Karpas-422 (cell line): ENCODE measurements around the gene PTTG1IP. TPM values are rescaled to one million over a fixed set of nuclear protein-coding genes. Genes with fewer than 3 reads are reported as not detected.

Source experiments
- DNase-seq: peaks from one replicate; pipeline ENCODE4 v3.0.0-alpha.2; 2015
- H2AFZ ChIP-seq: fragments of 200-600 bp; sonication (generic); 2 replicates; pipeline ENCODE4 v1.6.1; 2014; ENCODE audit warnings: antibody characterized with exemption, low read length, mixed read lengths
- H3K27ac ChIP-seq: fragments of 200-600 bp; sonication (generic); 2 replicates; pipeline ENCODE4 v1.5.1; 2014; ENCODE audit warnings: mild to moderate bottlenecking, low read length, moderate library complexity
- H3K27me3 ChIP-seq: fragments of 200-600 bp; sonication (generic); 2 replicates; pipeline ENCODE4 v1.6.1; 2014; ENCODE audit warnings: low read length, mixed read lengths
- H3K36me3 ChIP-seq: fragments of 200-600 bp; sonication (generic); 2 replicates; pipeline ENCODE4 v1.6.1; 2014; ENCODE audit warnings: low read length, mixed read lengths; ENCODE audit not compliant: insufficient read depth
- H3K4me1 ChIP-seq: fragments of 200-600 bp; sonication (generic); 2 replicates; pipeline ENCODE4 v1.6.1; 2014; ENCODE audit warnings: mild to moderate bottlenecking, low read length, mixed read lengths
- H3K4me2 ChIP-seq: fragments of 200-600 bp; sonication (generic); 2 replicates; pipeline ENCODE4 v1.6.1; 2014; ENCODE audit warnings: low read length, low read depth, mild to moderate bottlenecking; ENCODE audit not compliant: poor library complexity, severe bottlenecking
- H3K4me3 ChIP-seq: fragments of 200-600 bp; sonication (generic); 2 replicates; pipeline ENCODE4 v1.5.1; 2014; ENCODE audit warnings: mild to moderate bottlenecking, antibody characterized with exemption, low read length, mixed read lengths
- H3K79me2 ChIP-seq: fragments of 200-600 bp; sonication (generic); 2 replicates; pipeline ENCODE4 v1.6.1; 2014; ENCODE audit warnings: mild to moderate bottlenecking, low read length, mixed read lengths
- H3K9ac ChIP-seq: fragments of 200-600 bp; sonication (generic); 2 replicates; pipeline ENCODE4 v1.6.0; 2014; ENCODE audit warnings: low read length
- H3K9me2 ChIP-seq: fragments of 200-600 bp; sonication (generic), shearing (Covaris generic); replicated peaks from 2 replicates; pipeline ENCODE4 v1.6.0; 2014; ENCODE audit warnings: mild to moderate bottlenecking, low read length, moderate library complexity; ENCODE audit not compliant: insufficient read depth
- H3K9me3 ChIP-seq: fragments of 300-700, 200-600 bp; sonication (generic); 2 replicates; pipeline ENCODE4 v1.6.1; 2014; ENCODE audit warnings: low read length, mixed read lengths
- H4K20me1 ChIP-seq: fragments of 200-600 bp; sonication (generic); 2 replicates; pipeline ENCODE4 v1.6.1; 2014; ENCODE audit warnings: mild to moderate bottlenecking, antibody characterized with exemption, low read length, low read depth; ENCODE audit not compliant: insufficient read depth
- total RNA-seq: library from RNA; depleted of rRNA; stranded (reverse); fragments of >200 nt; shearing (Covaris generic); gene quantifications from 2 replicates; pipeline ENCODE4 v1.2.3, GENCODE V29; 2014; ENCODE audit warnings: low replicate concordance

Gene PTTG1IP
- total RNA-seq, 1 experiment from 2014 or later, result 44.7 TPM

DNA sequence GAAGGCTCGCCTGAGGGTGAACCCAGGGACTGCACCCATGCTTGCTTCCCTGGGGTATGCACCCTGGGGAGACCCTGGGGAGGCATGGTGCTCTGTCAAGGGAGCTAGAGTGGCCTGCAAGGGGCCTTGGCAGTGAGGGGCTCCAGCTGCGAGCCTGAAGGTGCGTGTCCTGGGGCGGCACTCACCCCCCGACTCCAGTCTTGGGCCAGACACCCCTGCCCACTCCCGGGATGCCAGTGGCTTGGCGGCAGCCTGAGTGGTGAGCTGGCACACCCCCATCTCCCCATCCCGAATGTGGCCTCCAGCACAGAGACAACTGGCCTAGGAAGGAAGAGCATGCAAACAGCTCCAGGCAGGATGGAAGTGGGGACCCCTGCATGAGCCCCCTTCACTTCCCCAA, 58.3 kb downstream of the PTTG1IP start:
- H3K79me2 ChIP-seq, result peaks cover 68% of the 10 kb centered on the region
- H3K4me3 ChIP-seq, result no peak overlapping the region
- H3K27me3 ChIP-seq, result no peaks in the 10 kb centered on the region
- no peak for DNase-seq
- H3K36me3 ChIP-seq, result no peaks in the 10 kb centered on the region
- H4K20me1 ChIP-seq, result peaks cover 33% of the 10 kb centered on the region
- no peak overlapping the region for H3K9ac ChIP-seq
- H3K4me1 ChIP-seq, result peaks cover 25% of the 10 kb centered on the region
- no peak overlapping the region for H3K4me2 ChIP-seq
- no peaks in the 10 kb centered on the region for H3K9me3 ChIP-seq
- no peak overlapping the region for H3K27ac ChIP-seq
- H2AFZ ChIP-seq, result no peak overlapping the region
- H3K9me2 ChIP-seq, result no peaks in the 10 kb centered on the region

DNA sequence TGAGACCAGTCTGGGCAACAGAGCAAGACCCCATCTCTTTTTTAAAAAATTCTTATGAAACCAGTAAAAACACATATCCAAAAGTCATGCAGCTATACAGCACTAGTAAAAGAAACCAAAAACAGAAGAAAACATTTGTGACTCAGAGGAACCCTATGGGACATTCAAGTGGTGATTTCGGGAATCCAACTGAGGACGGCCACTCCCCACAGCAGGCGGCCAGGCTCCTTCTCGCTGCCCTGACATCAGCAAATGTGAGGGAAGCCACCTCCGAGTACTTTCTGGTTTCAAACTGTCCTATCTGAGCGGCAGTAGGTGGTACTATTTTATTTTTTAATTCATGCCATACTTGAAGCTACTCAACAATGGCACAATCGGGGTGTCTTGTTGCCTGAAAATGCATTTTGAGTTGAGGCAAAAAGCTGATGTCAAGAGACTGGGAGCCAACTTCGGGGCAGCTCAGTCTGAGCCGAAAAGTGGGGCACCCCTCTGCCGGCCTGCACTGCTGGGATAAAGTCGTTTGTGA, 58.9 kb downstream of the PTTG1IP start:
- H3K4me3 ChIP-seq, result no peak overlapping the region
- peaks cover 25% of the 10 kb centered on the region for H3K4me1 ChIP-seq
- H3K79me2 ChIP-seq, result peaks cover 70% of the 10 kb centered on the region
- H3K9me2 ChIP-seq, result no peaks in the 10 kb centered on the region
- peaks cover 33% of the 10 kb centered on the region for H4K20me1 ChIP-seq
- no peak for DNase-seq
- no peak overlapping the region for H2AFZ ChIP-seq
- no peak overlapping the region for H3K27ac ChIP-seq
- H3K9me3 ChIP-seq, result no peaks in the 10 kb centered on the region
- no peaks in the 10 kb centered on the region for H3K27me3 ChIP-seq
- H3K4me2 ChIP-seq, result no peak overlapping the region
- no peak overlapping the region for H3K9ac ChIP-seq
- H3K36me3 ChIP-seq, result no peaks in the 10 kb centered on the region; the same call in 1 of the 2 replicates

DNA sequence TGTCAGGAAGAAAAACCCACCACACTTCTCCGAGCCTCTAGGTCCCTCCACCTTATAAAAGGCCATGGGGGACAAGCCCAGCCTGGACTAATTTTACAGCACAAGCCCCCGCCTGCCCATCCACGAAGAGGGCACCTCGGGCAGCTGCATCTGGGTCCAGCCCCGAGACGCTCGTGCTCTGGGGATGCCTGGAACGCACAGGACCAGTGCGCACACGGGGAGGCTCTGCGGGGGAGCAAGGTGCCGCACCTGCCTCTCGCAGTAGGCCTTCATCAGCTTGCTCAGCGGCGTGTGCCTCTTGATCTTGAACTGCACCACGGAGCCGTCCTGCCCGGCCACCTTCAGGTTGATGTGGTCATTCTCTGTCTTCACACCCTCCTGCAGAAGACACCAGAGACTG, 59.8 kb downstream of the PTTG1IP start:
- H3K4me1 ChIP-seq, result peaks cover 25% of the 10 kb centered on the region
- H3K4me2 ChIP-seq, result no peak overlapping the region
- no peaks in the 10 kb centered on the region for H3K27me3 ChIP-seq
- H3K9me2 ChIP-seq, result no peaks in the 10 kb centered on the region
- peaks cover 70% of the 10 kb centered on the region for H3K79me2 ChIP-seq
- DNase-seq, result no peak
- no peak overlapping the region for H2AFZ ChIP-seq
- H4K20me1 ChIP-seq, result peaks cover 33% of the 10 kb centered on the region
- no peak overlapping the region for H3K27ac ChIP-seq
- no peak overlapping the region for H3K9ac ChIP-seq
- no peak overlapping the region for H3K4me3 ChIP-seq
- no peaks in the 10 kb centered on the region; the same call in 1 of the 2 replicates for H3K36me3 ChIP-seq
- no peaks in the 10 kb centered on the region for H3K9me3 ChIP-seq

DNA sequence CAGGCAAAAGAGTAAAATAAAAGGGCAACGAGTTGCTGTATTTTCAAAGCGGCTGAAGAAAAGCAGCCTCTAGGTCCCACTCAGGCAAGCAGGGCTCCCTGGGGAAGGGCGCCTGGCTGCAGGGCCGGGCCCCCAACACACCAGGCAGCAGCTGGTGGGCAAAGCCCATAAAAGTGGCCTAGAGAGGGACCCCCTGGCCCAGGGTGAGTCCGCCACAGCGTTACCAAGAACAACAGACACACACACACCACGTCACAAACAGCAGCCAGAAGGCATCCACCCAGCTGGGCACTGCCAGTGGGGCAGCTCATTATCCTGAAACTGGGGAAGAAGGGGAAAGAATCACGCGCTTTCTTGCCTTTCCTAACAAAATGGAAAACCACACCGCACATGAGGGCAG, 60.3 kb downstream of the PTTG1IP start:
- no peak overlapping the region for H3K9ac ChIP-seq
- no peak overlapping the region for H3K27ac ChIP-seq
- H3K36me3 ChIP-seq, result no peaks in the 10 kb centered on the region; the same call in 1 of the 2 replicates
- H2AFZ ChIP-seq, result no peak overlapping the region
- H3K4me2 ChIP-seq, result no peak overlapping the region
- DNase-seq, result no peak
- no peak overlapping the region for H3K4me3 ChIP-seq
- H3K9me2 ChIP-seq, result no peaks in the 10 kb centered on the region
- H3K27me3 ChIP-seq, result no peaks in the 10 kb centered on the region
- no peaks in the 10 kb centered on the region for H3K9me3 ChIP-seq
- H3K79me2 ChIP-seq, result peaks cover 70% of the 10 kb centered on the region
- peaks cover 33% of the 10 kb centered on the region for H4K20me1 ChIP-seq
- H3K4me1 ChIP-seq, result peaks cover 22% of the 10 kb centered on the region

DNA sequence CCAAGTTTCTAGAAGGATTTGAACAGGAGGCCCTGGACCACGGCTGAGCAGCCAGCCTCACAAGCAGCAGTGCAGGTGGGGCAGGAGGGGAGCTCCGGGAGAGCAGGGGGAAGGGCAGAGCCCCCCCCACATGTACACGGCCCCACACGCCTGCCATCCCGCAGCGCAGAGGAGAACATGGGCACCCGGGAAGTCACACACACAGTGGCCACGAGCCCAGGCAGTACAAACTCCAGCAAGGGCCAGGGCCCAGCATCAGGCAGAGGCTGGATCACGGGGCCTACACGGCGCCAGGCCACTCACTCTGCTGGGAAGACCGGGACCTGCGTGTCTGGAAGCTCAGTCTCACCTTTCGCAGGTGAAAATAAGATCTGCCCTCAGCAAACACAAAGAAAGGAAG, 60.9 kb downstream of the PTTG1IP start:
- peaks cover 33% of the 10 kb centered on the region for H4K20me1 ChIP-seq
- H3K4me1 ChIP-seq, result peaks cover 22% of the 10 kb centered on the region
- peaks cover 70% of the 10 kb centered on the region for H3K79me2 ChIP-seq
- no peaks in the 10 kb centered on the region for H3K27me3 ChIP-seq
- no peaks in the 10 kb centered on the region for H3K9me2 ChIP-seq
- H3K4me2 ChIP-seq, result no peak overlapping the region
- no peak overlapping the region for H3K27ac ChIP-seq
- H3K36me3 ChIP-seq, result no peaks in the 10 kb centered on the region; the same call in 1 of the 2 replicates
- no peaks in the 10 kb centered on the region for H3K9me3 ChIP-seq
- no peak overlapping the region for H3K9ac ChIP-seq
- no peak overlapping the region for H3K4me3 ChIP-seq
- no peak overlapping the region for H2AFZ ChIP-seq
- no peak for DNase-seq

DNA sequence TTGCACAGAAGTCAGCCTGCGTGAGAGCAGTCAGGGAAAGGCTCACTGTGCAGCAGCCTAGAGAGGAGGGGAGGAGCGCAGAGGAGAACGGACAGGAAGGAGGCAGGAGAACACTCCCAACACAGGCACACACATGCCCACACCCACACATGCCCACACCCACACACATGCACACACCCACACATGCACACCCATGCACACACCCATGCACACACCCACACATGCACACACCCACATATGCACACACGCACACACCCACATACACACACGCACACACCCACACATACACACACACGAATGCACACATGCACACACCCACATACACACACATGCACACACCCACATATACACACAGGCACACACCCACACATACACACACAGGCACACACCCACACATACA, 62.7 kb downstream of the PTTG1IP start:
- Histone ChIP-seq H3K27me3 (no peaks in the 10 kb centered on the region), H4K20me1 (peaks cover 18% of the 10 kb centered on the region), H3K4me2 (no peak overlapping the region), H2AFZ (no peak overlapping the region), H3K79me2 (peaks cover 53% of the 10 kb centered on the region), H3K4me1 (peaks cover 4% of the 10 kb centered on the region), H3K9me2 (no peaks in the 10 kb centered on the region), H3K36me3 (peaks cover 4% of the 10 kb centered on the region; the same call in 1 of the 2 replicates), H3K9me3 (no peaks in the 10 kb centered on the region), H3K4me3 (no peak overlapping the region), H3K27ac (no peak overlapping the region), H3K9ac (no peak overlapping the region)
- no peak for DNase-seq

DNA sequence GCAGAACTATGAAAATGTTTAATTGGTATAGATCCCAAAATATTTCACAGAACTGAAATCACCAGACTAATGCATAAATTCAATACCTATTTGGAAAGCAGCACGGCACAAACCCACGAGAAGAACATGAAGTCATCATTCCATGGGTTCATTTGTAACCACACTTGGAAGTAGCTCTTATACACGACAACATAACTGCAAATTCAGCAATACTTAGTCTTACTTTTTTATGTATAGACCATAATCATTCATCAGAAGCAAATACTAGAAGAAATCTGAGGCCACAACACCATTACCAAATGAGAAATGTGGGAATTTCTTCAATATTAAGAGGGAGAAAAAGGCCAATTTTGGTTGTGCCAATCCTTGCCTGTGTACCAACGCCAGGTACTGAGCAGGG, 67.6 kb downstream of the PTTG1IP start:
- peaks cover 21% of the 10 kb centered on the region; the same call in 1 of the 2 replicates for H3K36me3 ChIP-seq
- no peak overlapping the region for H2AFZ ChIP-seq
- H3K9me3 ChIP-seq, result no peaks in the 10 kb centered on the region
- H3K27me3 ChIP-seq, result no peaks in the 10 kb centered on the region
- no peak overlapping the region for H3K9ac ChIP-seq
- H3K79me2 ChIP-seq, result peaks cover 39% of the 10 kb centered on the region
- H3K27ac ChIP-seq, result no peak overlapping the region
- no peak overlapping the region for H3K4me3 ChIP-seq
- no peak for DNase-seq
- no peak overlapping the region for H3K4me2 ChIP-seq
- H3K9me2 ChIP-seq, result no peaks in the 10 kb centered on the region
- H4K20me1 ChIP-seq, result peaks cover 3% of the 10 kb centered on the region; the same call in 1 of the 2 replicates
- peaks cover 20% of the 10 kb centered on the region for H3K4me1 ChIP-seq

DNA sequence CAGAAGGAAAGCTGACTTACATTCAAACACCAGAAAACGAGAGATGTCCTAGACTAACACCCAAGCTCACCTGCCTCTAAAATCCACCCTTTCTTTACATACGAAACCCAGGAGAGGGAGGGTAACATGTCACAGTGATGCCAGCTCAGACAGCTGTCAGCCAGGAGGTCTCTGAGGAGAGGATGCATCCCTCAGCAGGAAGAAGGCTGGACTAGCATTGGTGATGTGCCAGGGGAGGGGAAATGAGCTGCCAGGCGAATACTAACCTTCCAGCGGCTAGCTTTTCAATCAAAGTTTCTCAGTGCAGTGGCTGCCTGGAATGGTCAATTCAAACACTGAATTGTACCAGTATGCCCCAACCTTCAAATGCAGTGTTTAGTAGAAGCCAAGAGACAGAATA, 68.3 kb downstream of the PTTG1IP start:
- peaks cover 42% of the 10 kb centered on the region for H3K79me2 ChIP-seq
- H3K27ac ChIP-seq, result no peak overlapping the region
- no peak overlapping the region for H3K4me2 ChIP-seq
- no peak for DNase-seq
- H3K9ac ChIP-seq, result no peak overlapping the region
- no peak overlapping the region for H2AFZ ChIP-seq
- H3K36me3 ChIP-seq, result peaks cover 24% of the 10 kb centered on the region; the same call in 1 of the 2 replicates
- H3K27me3 ChIP-seq, result no peaks in the 10 kb centered on the region
- no peaks in the 10 kb centered on the region for H3K9me2 ChIP-seq
- H3K4me1 ChIP-seq, result peaks cover 26% of the 10 kb centered on the region
- peaks cover 9% of the 10 kb centered on the region; the same call in 1 of the 2 replicates for H4K20me1 ChIP-seq
- no peaks in the 10 kb centered on the region for H3K9me3 ChIP-seq
- no peak overlapping the region for H3K4me3 ChIP-seq
